ENCODE measurements around the gene HYCC2.

GRCh38 chr2:201114350-201114749 lies 42.9 kb upstream of the HYCC2 start:
- TF ChIP-seq CTCF (IDR thresholded peaks at IDR 0.05) (no peak), ZFX (IDR thresholded peaks at IDR 0.05; ENCODE audit: borderline replicate concordance) (no peak)
